ENCODE measurements around the gene CD74. TPM values are rescaled to one million over a fixed set of nuclear protein-coding genes. Genes with fewer than 3 reads are reported as not detected.

The CD74 gene
- total RNA-seq, 4 donors from 2014 or later, result 118 to 1,231 (median 675) TPM

GRCh38 chr5:150404941-150405816 lies 7.5 kb downstream of the CD74 start:
- Histone ChIP-seq H3K9me3 (no peaks in the 10 kb centered on the region), H3K27ac (no peak overlapping the region), H3K27me3 (no peaks in the 10 kb centered on the region), H3K4me3 (no peak overlapping the region), H3K36me3 (no peaks in the 10 kb centered on the region), H3K4me1 (no peaks in the 10 kb centered on the region)
- intact Hi-C loops (cut with DNase I; ENCODE audit: low total_unique reads), result no loop called here
- no peak for DNase-seq
- no peak for TF ChIP-seq CTCF (IDR thresholded peaks at IDR 0.05)
- no peak for TF ChIP-seq POLR2A (IDR thresholded peaks at IDR 0.05)

DNA sequence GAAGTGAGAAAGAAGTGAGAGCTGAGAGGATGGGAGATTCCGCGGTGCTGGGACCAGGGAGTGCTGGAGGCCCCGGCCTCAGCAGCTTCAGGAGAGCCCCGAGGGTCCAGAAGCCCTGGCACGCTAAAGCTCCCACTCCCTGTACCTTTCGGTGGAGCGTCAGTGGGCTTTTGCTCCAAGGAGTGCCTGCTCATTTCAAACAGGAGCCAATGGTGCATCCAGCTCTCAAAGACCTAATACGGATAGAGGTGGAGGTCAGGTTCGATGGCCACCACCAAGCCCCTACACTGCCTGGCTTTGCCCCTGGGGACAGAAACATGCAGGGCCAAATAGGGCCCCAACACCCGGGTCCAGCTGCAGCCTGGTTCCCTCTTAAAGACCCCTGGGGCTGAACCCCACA lies 8.2 kb downstream of the CD74 start:
- no peak for TF ChIP-seq CTCF (IDR thresholded peaks at IDR 0.05)
- H3K9me3 ChIP-seq, result no peaks in the 10 kb centered on the region
- no peak for DNase-seq
- H3K4me3 ChIP-seq, result no peak overlapping the region
- intact Hi-C loops (cut with DNase I; ENCODE audit: low total_unique reads), result no loop called here
- H3K36me3 ChIP-seq, result no peaks in the 10 kb centered on the region
- H3K27me3 ChIP-seq, result no peaks in the 10 kb centered on the region
- H3K4me1 ChIP-seq, result no peaks in the 10 kb centered on the region
- no peak overlapping the region for H3K27ac ChIP-seq

DNA sequence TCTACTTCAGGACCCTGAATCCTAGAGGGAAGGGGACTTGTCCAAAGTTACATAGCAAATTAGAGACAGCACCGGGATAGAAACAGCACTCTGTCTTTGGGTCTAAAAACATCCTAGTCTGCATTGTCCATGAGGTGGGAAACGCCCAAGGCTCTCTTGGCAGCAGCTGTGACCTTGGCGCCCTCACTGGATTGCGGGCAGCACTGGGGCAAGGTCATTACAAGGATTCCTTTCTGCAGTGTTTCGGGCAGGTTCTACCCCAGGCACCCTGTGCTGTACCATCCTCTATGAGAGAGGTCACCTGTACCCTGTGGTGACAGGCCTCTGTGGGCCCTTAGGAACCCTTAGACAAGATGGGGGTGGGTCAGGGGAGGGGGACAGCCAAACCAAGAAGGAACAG lies 8.6 kb downstream of the CD74 start:
- H3K27me3 ChIP-seq, result no peaks in the 10 kb centered on the region
- no peaks in the 10 kb centered on the region for H3K4me1 ChIP-seq
- no peaks in the 10 kb centered on the region for H3K36me3 ChIP-seq
- no peak for DNase-seq
- no peak overlapping the region for H3K4me3 ChIP-seq
- intact Hi-C loops (cut with DNase I; ENCODE audit: low total_unique reads), result no loop called here
- H3K9me3 ChIP-seq, result no peaks in the 10 kb centered on the region
- TF ChIP-seq POLR2A (IDR thresholded peaks at IDR 0.05) (no peak), CTCF (IDR thresholded peaks at IDR 0.05) (no peak)
- no peak overlapping the region for H3K27ac ChIP-seq

- Histone ChIP-seq H3K27me3 (no peaks in the 10 kb centered on the region), H3K4me3 (no peak overlapping the region), H3K9me3 (no peaks in the 10 kb centered on the region), H3K4me1 (no peaks in the 10 kb centered on the region), H3K27ac (no peak overlapping the region), H3K36me3 (no peaks in the 10 kb centered on the region)
- TF ChIP-seq POLR2A (IDR thresholded peaks at IDR 0.05), result no peak
- no peak for TF ChIP-seq CTCF (IDR thresholded peaks at IDR 0.05)
- intact Hi-C loops (cut with DNase I; ENCODE audit: low total_unique reads), result no loop called here
- DNase-seq, result no peak
Measured at GRCh38 chr5:150402901-150403342, 9.8 kb downstream of the CD74 start.

- H3K36me3 ChIP-seq, result no peaks in the 10 kb centered on the region
Measured at GRCh38 chr5:150402229-150402773, 10.4 kb downstream of the CD74 start.

More at GRCh38 chr5:150402229-150402773, 10.4 kb downstream of the CD74 start:
- Histone ChIP-seq H3K27ac (no peak overlapping the region), H3K4me3 (no peak overlapping the region), H3K4me1 (no peaks in the 10 kb centered on the region), H3K27me3 (no peaks in the 10 kb centered on the region), H3K9me3 (no peaks in the 10 kb centered on the region)
- DNase-seq, result no peak
- TF ChIP-seq CTCF (IDR thresholded peaks at IDR 0.05) (no peak), POLR2A (IDR thresholded peaks at IDR 0.05) (no peak)
- intact Hi-C loops (cut with DNase I; ENCODE audit: low total_unique reads), result no loop called here

Data from uterus (tissue), 4 donors.